ENCODE measurements around the gene TOPAZ1. TPM values are rescaled to one million over a fixed set of nuclear protein-coding genes. Genes with fewer than 3 reads are reported as not detected.
A peak's percentile ranks its signal among the peaks of the same experiment; 100 is the strongest.

The TOPAZ1 gene
- total and polyA plus RNA-seq, 9 of the 15 experiments (the other 6 are each of a cell fraction or from before 2014, with no cell fraction given), result 0.01 TPM; not detected in 8

- TF ChIP-seq MNT (conservative IDR thresholded peaks at IDR 0.05) (peak; percentile 91 to 94), ATF6 (CRISPR knock-in tag; IDR thresholded peaks at IDR 0.05) (peak; percentile 99), ZC3H4 (CRISPR knock-in tag; IDR thresholded peaks at IDR 0.05; ENCODE audit: borderline replicate concordance) (no peak), ZBTB26 (CRISPR knock-in tag; IDR thresholded peaks at IDR 0.05) (peak; percentile 9; the same call in 1 of the 2 replicates), CREB3L1 (IDR thresholded peaks at IDR 0.05; ENCODE audit: borderline replicate concordance, low read depth) (peak; percentile 88), NRF1 (conservative IDR thresholded peaks at IDR 0.05 in 1 of 2, IDR thresholded peaks at IDR 0.05 in 1 of 2) (peak; percentile 99), HES1 (IDR thresholded peaks at IDR 0.05; ENCODE audit: low read depth) (no peak), ZSCAN29 (IDR thresholded peaks at IDR 0.05) (no peak), HMGN3 (IDR thresholded peaks at IDR 0.05; ENCODE audit: borderline replicate concordance, extremely low read depth, insufficient read length, low read depth, low read length) (peak; percentile 31), E2F1 (CRISPR knock-in tag; IDR thresholded peaks at IDR 0.05) (peak; percentile 91), ATF4 (CRISPR knock-in tag; IDR thresholded peaks at IDR 0.05) (no peak; the same call in 1 of the 2 replicates), ZNF583 (CRISPR knock-in tag; IDR thresholded peaks at IDR 0.05) (peak; percentile 86), HOMEZ (CRISPR knock-in tag; IDR thresholded peaks at IDR 0.05) (no peak)
These were observed 96.5 kb downstream of the TOPAZ1 start, which contains the start of gene TCAIM (continued) for GRCh38 chr3:44338010-44338827.

Data from K562 (cell line).